Right ventricle myocardium superior (tissue), 1 donor: Measurements from ENCODE around the gene GPR4. TPM values are rescaled to one million over a fixed set of nuclear protein-coding genes. Genes with fewer than 3 reads are reported as not detected.

ENCODE experiments used
- ATAC-seq: fragments of 200-7000 bp; cut with Tn5 transposase; one replicate; pipeline ENCODE4 v1.9.1; 2020; ENCODE audit warnings: mild to moderate bottlenecking; ENCODE audit not compliant: poor library complexity
- DNase-seq: peaks from one replicate; pipeline ENCODE4 v3.0.0-alpha.2; 2020
- intact Hi-C: fragments of 100-400 bp; cut with DNase I; formaldehyde crosslinking; loops from one replicate; pipeline ENCODE4 v1.11.2; 2022
- long read RNA-seq: library from polyadenylated mRNA; unstranded; transcript quantifications from one replicate; pipeline ENCODE4 v2.0.0, GENCODE V29; 2021
- total RNA-seq: library from RNA; stranded (reverse); fragmentation: NEBNext Ultra II Directional; extraction: Animal tissue kit (Norgen Biotek cat#: 25700); gene quantifications from one replicate; pipeline ENCODE4 v1.2.1, GENCODE V29; 2021
- donor health status: DM: no; HTN: yes; CAD: no; lungs with severe emphysema.

The GPR4 gene
- 5.3 TPM for total RNA-seq
- long read RNA-seq, transcript GPR4-201 (2 exons, 3,048 nt), result major isoform, 10 of 18 reads
- long read RNA-seq, partial matches to known transcripts, result 0 of 18 reads
- long read RNA-seq, other reads (novel, unspliced or antisense), result 8 of 18 reads

GRCh38 chr19:45601524-45602374 is at the start of gene GPR4:
Gene GPR4, minus strand, starts transcription at chr19:45602212. Its CDS starts 10,346 bp downstream, at chr19:45591866.
- intact Hi-C loops, result no loop called here
- ATAC-seq (peak; percentile 61), DNase-seq (peak; percentile 49)

GRCh38 chr19:45650722-45651121 is 48.7 kb upstream of the GPR4 start:
- no peak for DNase-seq
- no peak for ATAC-seq
- intact Hi-C loops, result no loop called here

- ATAC-seq (no peak), DNase-seq (no peak)
- intact Hi-C loops, result no loop called here
Measured at GRCh38 chr19:45646345-45646698, 44.3 kb upstream of the GPR4 start.

- DNase-seq (peak; percentile 85), ATAC-seq (peak; percentile 74)
- intact Hi-C loops, result no loop called here
Measured at GRCh38 chr19:45645631-45646344, 43.8 kb upstream of the GPR4 start.

GRCh38 chr19:45645068-45645630 is 43.1 kb upstream of the GPR4 start:
- intact Hi-C loops, result no loop called here
- ATAC-seq, result no peak
- no peak for DNase-seq

- ATAC-seq (no peak), DNase-seq (no peak)
- intact Hi-C loops, result loop anchor here (2.0 to 5.0 kb wide), 2 partner anchors 37 to 122 kb away; no protein-coding TSS in a partner anchor
Measured at GRCh38 chr19:45643927-45644771, 42.1 kb upstream of the GPR4 start.

GRCh38 chr19:45643024-45643926 is 41.3 kb upstream of the GPR4 start:
- intact Hi-C loops, result loop anchor here (2.0 to 5.0 kb wide), 2 partner anchors 36 to 121 kb away; no protein-coding TSS in a partner anchor
- ATAC-seq, result peak; percentile 68
- peak; percentile 93 for DNase-seq

GRCh38 chr19:45641274-45642105 is 39.5 kb upstream of the GPR4 start:
- peak; percentile 48 for ATAC-seq
- DNase-seq, result peak; percentile 84
- intact Hi-C loops, result loop anchor here (2.0 to 5.0 kb wide), 2 partner anchors 35 to 119 kb away; no protein-coding TSS in a partner anchor

- DNase-seq (no peak), ATAC-seq (no peak)
Measured at GRCh38 chr19:45640849-45641273, 38.8 kb upstream of the GPR4 start.

GRCh38 chr19:45638930-45639729 is 37.1 kb upstream of the GPR4 start, which contains the start of gene EML2:
Gene EML2, minus strand, starts transcription at chr19:45639397. Its CDS starts 21 bp downstream, at chr19:45639376.
- intact Hi-C loops, result no loop called here
- peak; percentile 57 for ATAC-seq
- peak; percentile 71 for DNase-seq

More at GRCh38 chr19:45640849-45641273, 38.8 kb upstream of the GPR4 start:
- intact Hi-C loops, result loop anchor here (5.0 kb wide), 1 partner anchor 119 kb away; no protein-coding TSS in a partner anchor

- ATAC-seq (no peak), DNase-seq (no peak)
- intact Hi-C loops, result no loop called here
Measured at GRCh38 chr19:45637890-45638667, 36.1 kb upstream of the GPR4 start.

- no peak for ATAC-seq
- intact Hi-C loops, result no loop called here
Measured at GRCh38 chr19:45636902-45637301, 34.9 kb upstream of the GPR4 start.

GRCh38 chr19:45636275-45636674 is 34.3 kb upstream of the GPR4 start:
- ATAC-seq (no peak), DNase-seq (no peak)
- intact Hi-C loops, result no loop called here

More at GRCh38 chr19:45636902-45637301, 34.9 kb upstream of the GPR4 start:
- DNase-seq, result no peak

- ATAC-seq, result peak; percentile 94
- peak; percentile 80 for DNase-seq
- intact Hi-C loops, result no loop called here
Measured at GRCh38 chr19:45632468-45633196, 30.6 kb upstream of the GPR4 start.
